Measurements from ENCODE around the gene PCDHB12.
"Not testable (repeated sequence)": the region's sequence is repeated elsewhere in the genome, so short reads cannot be mapped to it uniquely, and the experiment has no call there.

Gene PCDHB12

DNA sequence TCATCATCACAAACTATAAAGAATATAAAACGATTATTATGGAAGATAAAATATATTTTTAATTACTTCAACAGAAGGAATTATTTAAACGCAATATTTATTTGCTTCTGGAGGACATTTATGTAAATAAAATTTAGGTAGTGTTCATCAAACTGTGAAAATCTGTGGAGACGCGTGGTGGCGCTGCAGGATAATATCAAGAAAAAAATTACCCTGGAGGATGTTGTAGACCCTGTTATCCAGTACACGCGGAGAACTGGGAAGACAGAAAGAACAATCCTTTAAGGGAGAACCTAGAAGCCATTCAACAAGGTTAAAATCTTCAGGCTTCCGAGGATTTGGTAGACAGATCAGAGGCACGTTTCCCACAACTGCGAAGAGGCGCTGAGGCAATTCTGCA lies at the start of gene PCDHB12:
TSS of gene PCDHB12 (plus strand) at position 242 of the 400 bp plus-strand sequence. CDS start 189 bp downstream, outside the sequence.
- DNase-seq: peak; percentile 27 to 56

DNA sequence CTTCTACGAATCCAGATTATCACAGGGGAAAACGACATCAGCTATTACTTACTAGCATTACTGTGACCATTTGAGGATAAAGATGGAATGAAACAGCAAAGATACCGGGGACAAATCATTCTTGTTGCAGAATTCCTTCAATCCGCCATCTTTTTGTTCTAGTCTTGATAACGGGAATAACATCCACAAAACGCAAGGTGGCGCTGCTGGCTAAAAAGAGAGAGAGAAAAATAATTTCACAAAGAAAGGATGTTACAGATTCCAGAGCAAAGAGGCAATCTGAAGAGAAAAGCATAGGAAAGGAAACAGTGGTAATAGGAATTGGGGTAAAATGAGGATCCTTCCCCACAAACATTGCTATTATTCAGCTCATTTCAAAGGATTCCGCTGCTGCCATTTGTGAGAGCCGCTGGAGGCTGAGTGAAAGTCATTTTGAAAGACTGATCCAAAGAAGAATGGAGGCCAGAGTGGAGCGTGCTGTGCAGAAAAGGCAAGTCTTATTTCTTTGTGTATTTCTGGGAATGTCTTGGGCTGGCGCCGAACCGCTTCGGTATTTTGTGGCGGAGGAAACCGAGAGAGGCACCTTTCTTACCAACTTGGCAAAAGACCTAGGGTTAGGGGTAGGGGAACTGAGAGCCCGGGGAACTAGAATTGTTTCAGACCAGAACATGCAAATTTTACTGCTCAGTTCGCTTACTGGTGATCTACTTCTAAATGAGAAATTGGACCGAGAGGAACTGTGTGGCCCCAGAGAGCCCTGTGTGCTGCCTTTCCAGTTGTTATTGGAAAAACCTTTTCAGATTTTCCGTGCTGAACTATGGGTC lies 35.9 kb upstream of the PCDHB12 start, which contains the start of gene PCDHB7:
TSS of gene PCDHB7 (plus strand) at position 264 of the 824 bp plus-strand sequence. CDS start at position 456, 192 bp downstream.
- peak; percentile 37 to 47 for DNase-seq

DNA sequence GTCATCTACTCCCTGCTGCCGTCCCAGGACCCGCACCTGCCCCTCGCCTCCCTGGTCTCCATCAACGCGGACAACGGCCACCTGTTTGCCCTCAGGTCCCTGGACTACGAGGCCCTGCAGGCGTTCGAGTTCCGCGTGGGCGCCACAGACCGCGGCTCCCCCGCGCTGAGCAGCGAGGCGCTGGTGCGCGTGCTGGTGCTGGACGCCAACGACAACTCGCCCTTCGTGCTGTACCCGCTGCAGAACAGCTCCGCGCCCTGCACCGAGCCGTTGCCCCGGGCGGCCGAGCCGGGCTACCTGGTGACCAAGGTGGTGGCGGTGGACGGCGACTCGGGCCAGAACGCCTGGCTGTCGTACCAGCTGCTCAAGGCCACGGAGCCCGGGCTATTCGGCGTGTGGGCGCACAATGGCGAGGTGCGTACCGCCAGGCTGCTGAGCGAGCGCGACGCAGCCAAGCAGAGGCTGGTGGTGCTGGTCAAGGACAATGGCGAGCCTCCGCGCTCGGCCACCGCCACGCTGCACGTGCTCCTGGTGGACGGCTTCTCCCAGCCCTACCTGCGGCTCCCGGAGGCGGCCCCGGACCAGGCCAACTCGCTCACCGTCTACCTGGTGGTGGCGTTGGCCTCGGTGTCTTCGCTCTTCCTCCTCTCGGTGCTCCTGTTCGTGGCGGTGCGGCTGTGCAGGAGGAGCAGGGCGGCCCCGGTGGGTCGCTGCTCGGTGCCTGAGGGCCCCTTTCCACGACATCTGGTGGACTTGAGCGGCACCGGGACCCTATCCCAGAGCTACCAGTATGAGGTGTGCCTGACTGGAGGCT lies 34.0 kb upstream of the PCDHB12 start:
- not testable (repeated sequence) for DNase-seq

DNA sequence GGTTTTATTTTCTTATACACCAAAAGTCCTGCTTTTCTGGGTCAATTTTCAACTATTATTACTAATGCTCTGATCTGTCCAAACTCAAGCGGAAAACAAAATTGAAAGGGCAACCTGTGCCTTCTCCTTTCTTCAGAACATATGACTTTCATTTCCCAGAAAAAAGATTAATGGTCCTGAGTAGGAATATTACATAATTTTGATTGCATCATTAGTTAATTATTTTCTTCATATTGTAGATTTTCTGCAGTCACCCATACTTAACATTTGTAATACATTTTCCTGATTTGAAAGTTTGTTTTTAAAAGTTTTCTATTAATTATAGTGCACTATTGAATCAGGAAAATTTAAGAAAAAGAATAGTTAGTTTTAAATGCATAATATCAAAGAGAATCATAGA lies 32.6 kb upstream of the PCDHB12 start:
- no peak for DNase-seq

DNA sequence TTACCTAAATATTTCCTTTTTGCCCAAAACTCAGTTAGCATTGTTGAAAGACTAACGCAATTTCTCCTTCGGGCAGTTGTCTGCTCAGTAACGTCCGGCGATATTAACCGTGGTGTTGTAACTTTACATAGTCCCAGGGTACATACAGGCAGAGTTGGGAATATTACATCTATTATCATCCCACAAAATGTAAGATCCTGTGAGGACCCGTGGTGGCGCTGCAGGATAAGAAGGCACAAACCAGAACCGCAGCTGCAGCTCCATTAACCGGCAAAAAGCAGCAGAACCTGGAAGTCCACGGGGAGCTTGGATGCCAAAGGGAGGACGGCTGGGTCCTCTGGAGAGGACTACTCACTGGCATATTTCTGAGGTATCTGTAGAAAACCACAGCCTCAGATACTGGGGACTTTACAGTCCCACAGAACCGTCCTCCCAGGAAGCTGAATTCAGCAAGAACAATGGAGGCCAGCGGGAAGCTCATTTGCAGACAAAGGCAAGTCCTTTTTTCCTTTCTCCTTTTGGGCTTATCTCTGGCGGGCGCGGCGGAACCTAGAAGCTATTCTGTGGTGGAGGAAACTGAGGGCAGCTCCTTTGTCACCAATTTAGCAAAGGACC lies 30.8 kb upstream of the PCDHB12 start, which contains the start of gene PCDHB8:
TSS of gene PCDHB8 (plus strand) at position 214 of the 615 bp plus-strand sequence. CDS start at position 459, 245 bp downstream.
- DNase-seq: peak in 1 of 2 experiments; percentile 16

DNA sequence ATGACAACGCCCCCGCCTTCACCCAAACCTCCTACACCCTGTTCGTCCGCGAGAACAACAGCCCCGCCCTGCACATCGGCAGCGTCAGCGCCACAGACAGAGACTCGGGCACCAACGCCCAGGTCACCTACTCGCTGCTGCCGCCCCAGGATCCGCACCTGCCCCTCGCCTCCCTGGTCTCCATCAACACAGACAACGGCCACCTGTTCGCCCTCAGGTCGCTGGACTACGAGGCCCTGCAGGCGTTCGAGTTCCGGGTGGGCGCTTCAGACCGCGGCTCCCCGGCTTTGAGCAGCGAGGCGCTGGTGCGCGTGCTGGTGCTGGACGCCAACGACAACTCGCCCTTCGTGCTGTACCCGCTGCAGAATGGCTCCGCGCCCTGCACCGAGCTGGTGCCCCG lies 29.1 kb upstream of the PCDHB12 start:
- not testable (repeated sequence) for DNase-seq

DNA sequence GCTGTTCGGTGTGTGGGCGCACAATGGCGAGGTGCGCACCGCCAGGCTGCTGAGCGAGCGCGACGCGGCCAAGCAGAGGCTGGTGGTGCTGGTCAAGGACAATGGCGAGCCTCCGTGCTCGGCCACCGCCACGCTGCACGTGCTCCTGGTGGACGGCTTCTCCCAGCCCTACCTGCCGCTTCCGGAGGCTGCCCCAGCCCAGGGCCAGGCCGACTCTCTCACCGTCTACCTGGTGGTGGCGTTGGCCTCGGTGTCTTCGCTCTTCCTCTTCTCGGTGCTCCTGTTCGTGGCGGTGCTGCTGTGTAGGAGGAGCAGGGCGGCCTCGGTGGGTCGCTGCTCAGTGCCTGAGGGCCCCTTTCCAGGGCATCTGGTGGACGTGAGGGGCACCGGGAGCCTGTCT lies 28.6 kb upstream of the PCDHB12 start:
- not testable (repeated sequence) for DNase-seq

DNA sequence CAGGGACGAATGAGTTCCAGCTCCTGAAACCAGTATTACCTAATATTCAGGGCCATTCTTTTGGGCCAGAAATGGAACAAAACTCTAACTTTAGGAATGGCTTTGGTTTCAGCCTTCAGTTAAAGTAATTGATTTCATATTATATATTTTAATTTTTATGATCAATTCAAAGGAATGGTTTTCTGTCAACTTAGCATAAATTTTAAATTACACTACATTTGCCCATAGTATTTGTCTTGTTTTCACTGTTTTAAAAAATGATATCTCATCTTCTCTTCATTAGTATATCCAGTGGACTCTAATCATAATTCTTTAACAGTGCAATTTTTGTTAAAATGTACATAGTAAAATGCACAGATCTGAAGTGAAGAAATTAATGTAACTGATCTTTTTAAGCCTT lies 28.2 kb upstream of the PCDHB12 start:
- no peak for DNase-seq

DNA sequence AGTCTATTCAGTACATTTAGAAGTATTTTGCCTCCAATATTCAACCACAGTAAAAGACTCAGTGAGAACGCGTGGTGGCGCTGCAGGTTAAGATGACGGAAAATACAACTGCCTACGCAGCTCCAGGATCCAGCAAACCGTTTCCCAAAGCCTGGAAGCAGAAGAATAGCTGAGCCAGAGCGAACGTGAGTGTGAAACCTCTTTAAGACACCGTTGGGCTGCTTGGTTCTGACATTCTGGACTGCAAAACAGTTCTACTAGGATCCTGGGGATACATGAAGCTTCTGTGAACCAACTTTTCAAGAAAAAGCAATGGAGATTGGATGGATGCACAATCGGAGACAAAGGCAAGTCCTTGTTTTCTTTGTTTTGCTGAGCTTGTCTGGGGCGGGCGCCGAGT lies 26.3 kb upstream of the PCDHB12 start, which contains the start of gene PCDHB16:
TSS of gene PCDHB16 (plus strand) at position 140 of the 400 bp plus-strand sequence. CDS start at position 313, 173 bp downstream.
- peak in 1 of 2 experiments; percentile 2 for DNase-seq

DNA sequence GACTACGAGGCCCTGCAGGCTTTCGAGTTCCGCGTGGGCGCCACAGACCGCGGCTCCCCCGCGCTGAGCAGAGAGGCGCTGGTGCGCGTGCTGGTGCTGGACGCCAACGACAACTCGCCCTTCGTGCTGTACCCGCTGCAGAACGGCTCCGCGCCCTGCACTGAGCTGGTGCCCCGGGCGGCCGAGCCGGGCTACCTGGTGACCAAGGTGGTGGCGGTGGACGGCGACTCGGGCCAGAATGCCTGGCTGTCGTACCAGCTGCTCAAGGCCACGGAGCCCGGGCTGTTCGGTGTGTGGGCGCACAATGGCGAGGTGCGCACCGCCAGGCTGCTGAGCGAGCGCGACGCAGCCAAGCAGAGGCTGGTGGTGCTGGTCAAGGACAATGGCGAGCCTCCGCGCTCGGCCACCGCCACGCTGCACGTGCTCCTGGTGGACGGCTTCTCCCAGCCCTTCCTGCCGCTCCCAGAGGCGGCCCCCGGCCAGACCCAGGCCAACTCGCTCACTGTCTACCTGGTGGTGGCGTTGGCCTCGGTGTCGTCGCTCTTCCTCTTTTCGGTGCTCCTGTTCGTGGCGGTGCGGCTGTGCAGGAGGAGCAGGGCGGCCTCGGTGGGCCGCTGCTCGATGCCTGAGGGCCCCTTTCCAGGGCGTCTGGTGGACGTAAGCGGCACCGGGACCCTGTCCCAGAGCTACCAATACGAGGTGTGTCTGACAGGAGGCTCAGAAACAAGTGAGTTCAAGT lies 24.2 kb upstream of the PCDHB12 start:
- DNase-seq: not testable (repeated sequence)

DNA sequence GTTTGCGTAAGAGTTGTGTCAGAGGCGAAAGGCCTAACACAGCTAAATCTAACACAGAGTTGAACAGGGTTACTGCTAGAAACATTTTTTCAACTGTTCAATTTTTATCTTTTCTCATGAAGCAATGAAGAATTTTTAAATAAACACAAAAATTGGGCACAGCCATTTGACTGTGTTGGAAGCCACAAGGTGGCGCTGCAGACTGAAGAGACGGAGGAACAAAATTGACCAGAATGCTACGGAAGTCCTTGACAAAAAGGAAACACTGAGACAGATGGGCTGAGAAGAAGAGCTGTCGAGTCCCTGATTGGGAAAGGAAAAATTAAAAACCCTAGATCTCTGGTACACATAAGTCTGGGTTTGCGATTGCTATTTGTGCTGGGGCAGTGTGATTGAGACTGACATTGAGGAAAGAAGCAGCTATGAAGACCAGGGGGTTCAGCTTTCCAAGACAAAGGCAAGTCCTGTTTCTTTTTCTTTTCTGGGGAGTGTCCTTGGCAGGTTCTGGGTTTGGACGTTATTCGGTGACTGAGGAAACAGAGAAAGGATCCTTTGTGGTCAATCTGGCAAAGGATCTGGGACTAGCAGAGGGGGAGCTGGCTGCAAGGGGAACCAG lies 21.5 kb upstream of the PCDHB12 start, which contains the start of gene PCDHB9:
TSS of gene PCDHB9 (plus strand) at position 265 of the 616 bp plus-strand sequence. CDS start at position 423, 158 bp downstream.
- DNase-seq: peak; percentile 32 to 45

DNA sequence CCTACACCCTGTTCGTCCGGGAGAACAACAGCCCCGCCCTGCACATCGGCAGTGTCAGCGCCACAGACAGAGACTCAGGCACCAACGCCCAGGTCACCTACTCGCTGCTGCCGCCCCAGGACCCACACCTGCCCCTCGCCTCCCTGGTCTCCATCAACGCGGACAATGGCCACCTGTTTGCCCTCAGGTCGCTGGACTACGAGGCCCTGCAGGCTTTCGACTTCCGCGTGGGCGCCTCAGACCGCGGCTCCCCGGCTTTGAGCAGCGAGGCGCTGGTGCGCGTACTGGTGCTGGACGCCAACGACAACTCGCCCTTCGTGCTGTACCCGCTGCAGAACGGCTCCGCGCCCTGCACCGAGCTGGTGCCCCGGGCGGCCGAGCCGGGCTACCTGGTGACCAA lies 19.8 kb upstream of the PCDHB12 start:
- DNase-seq: not testable (repeated sequence)

DNA sequence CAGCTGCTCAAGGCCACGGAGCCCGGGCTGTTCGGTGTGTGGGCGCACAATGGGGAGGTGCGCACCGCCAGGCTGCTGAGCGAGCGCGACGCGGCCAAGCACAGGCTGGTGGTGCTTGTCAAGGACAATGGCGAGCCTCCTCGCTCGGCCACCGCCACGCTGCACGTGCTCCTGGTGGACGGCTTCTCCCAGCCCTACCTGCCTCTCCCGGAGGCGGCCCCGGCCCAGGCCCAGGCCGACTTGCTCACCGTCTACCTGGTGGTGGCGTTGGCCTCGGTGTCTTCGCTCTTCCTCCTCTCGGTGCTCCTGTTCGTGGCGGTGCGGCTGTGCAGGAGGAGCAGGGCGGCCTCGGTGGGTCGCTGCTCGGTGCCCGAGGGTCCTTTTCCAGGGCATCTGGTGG lies 19.4 kb upstream of the PCDHB12 start:
- not testable (repeated sequence) for DNase-seq

DNA sequence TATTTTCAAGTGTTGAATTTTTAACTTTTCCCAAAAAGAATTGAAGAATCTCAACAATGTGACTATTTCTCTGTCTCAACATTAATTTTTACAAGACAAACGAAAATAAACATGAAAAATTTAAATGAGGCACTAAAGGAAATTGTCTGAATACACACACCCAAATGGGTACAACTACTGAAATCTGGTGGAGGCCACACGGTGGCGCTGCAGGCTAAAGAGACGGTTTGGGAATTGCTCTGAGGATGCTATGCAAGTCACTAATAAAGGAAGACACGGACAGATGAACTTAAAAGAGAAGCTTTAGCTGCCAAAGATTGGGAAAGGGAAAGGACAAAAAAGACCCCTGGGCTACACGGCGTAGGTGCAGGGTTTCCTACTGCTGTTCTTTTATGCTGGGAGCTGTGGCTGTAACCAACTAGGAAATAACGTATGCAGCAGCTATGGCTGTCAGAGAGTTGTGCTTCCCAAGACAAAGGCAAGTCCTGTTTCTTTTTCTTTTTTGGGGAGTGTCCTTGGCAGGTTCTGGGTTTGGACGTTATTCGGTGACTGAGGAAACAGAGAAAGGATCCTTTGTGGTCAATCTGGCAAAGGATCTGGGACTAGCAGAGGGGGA lies 16.3 kb upstream of the PCDHB12 start, which contains the start of gene PCDHB10:
TSS of gene PCDHB10 (plus strand) at position 244 of the 616 bp plus-strand sequence. CDS start at position 444, 200 bp downstream.
- peak; percentile 4 to 58 for DNase-seq

DNA sequence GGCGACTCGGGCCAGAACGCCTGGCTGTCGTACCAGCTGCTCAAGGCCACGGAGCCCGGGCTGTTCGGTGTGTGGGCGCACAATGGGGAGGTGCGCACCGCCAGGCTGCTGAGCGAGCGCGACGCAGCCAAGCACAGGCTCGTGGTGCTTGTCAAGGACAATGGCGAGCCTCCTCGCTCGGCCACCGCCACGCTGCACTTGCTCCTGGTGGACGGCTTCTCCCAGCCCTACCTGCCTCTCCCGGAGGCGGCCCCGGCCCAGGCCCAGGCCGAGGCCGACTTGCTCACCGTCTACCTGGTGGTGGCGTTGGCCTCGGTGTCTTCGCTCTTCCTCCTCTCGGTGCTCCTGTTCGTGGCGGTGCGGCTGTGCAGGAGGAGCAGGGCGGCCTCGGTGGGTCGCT lies 14.2 kb upstream of the PCDHB12 start:
- DNase-seq: not testable (repeated sequence)

DNA sequence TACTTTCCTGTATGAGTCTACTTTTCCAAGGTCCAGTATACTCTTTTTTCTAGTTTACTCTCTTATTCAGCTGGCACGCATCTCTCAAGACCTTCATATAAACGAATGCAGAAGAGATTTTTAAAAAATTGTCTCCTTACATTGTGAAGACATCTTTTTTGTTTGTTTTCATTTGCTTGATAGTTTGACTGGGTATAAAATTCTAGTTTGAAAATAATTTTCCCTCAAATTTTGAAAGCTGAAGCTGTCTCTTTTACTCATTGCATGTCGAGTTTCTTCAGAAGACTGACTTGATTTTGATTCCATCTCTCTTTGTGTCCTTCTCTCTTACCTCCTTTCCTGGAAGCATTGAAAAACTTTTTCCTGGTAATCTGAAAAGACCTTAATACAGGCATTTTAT lies 12.2 kb upstream of the PCDHB12 start:
- DNase-seq: no peak

DNA sequence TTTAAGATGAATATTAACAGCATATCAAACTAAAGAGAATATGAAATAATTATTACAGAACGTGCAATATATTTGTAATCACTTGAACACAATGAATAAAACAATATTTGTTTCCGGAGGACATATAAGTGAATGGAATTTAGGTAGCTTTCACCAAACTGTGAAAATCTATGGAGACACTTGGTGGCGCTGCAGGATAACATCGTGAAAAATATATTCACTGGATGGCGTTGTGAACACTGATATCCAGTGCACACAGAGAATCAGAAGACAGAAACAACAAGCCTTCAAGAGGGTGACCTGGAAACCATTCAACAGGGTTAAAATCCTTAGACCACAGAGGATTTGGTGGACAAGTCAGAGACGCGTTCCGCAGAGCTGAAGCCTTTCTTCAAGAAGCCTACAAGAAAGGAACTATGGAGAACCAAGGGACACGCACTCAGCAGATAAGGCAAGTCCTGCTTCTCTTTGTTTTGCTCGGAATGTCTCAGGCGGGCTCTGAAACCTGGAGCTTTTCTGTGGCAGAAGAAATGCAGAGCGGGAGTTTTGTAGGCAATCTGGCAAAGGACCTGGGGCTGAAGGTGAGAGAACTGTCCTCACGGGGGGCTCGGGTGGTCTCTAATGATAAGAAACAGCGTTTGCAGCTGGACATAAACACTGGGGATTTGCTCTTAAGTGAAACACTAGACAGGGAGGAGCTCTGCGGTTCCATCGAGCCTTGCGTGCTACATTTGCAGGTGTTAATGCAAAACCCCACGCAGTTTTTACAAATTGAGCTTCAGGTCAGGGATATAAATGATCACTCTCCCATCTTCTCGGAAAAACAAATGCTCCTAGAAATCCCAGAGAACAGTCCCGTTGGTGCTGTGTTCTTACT lies 8.9 kb upstream of the PCDHB12 start, which contains the start of gene PCDHB11:
TSS of gene PCDHB11 (plus strand) at position 269 of the 877 bp plus-strand sequence. CDS start at position 417, 148 bp downstream.
- peak; percentile 39 to 54 for DNase-seq

DNA sequence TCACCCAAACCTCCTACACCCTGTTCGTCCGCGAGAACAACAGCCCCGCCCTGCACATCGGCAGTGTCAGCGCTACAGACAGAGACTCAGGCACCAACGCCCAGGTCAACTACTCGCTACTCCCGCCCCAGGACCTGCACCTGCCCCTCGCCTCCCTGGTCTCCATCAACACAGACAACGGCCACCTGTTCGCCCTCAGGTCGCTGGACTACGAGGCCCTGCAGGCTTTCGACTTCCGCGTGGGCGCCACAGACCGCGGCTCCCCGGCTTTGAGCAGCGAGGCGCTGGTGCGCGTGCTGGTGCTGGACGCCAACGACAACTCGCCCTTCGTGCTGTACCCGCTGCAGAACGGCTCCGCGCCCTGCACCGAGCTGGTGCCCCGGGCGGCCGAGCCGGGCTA lies 7.4 kb upstream of the PCDHB12 start:
- not testable (repeated sequence) for DNase-seq

DNA sequence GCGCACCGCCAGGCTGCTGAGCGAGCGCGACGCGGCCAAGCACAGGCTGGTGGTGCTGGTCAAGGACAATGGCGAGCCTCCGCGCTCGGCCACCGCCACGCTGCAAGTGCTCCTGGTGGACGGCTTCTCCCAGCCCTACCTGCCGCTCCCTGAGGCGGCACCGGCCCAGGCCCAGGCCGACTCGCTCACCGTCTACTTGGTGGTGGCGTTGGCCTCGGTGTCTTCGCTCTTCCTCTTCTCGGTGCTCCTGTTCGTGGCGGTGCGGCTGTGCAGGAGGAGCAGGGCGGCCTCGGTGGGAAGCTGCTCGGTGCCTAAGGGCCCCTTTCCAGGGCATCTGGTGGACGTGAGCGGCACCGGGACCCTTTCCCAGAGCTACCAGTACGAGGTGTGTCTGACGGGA lies 6.9 kb upstream of the PCDHB12 start:
- DNase-seq: not testable (repeated sequence)

DNA sequence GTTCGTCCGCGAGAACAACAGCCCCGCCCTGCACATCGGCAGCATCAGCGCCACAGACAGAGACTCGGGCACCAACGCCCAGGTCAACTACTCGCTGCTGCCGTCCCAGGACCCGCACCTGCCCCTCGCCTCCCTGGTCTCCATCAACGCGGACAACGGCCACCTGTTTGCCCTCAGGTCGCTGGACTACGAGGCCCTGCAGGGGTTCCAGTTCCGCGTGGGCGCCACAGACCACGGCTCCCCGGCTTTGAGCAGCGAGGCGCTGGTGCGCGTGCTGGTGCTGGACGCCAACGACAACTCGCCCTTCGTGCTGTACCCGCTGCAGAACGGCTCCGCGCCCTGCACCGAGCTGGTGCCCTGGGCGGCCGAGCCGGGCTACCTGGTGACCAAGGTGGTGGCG lies 1.8 kb downstream of the PCDHB12 start:
- DNase-seq: not testable (repeated sequence)

Measured in NCI-H446 (cell line).